Liver (tissue), 9 donors: Measurements from ENCODE around the gene TTC3. TPM values are rescaled to one million over a fixed set of nuclear protein-coding genes. Genes with fewer than 3 reads are reported as not detected.

Source experiments
- DNase-seq: peaks from one replicate; pipeline ENCODE4 v3.0.0-alpha.2; 2017; ENCODE audit warnings: low spot score
- H3K27ac ChIP-seq, 2 donors: one replicate each; pipeline ENCODE4 v1.7.0; 2013; ENCODE audit warnings: inconsistent platforms in 2 of 2, low read length in 2 of 2, control low read depth in 1 of 2, low read depth in 1 of 2, mild to moderate bottlenecking in 1 of 2
- H3K27me3 ChIP-seq, 4 donors: one replicate each; pipeline versions ENCODE4 v1.6.1 to v1.7.0; 2013; ENCODE audit warnings: low read length in 3 of 4, inconsistent platforms in 1 of 4, mild to moderate bottlenecking in 1 of 4, moderate library complexity in 1 of 4; ENCODE audit not compliant: control insufficient read depth in 4 of 4, insufficient read depth in 4 of 4
- H3K36me3 ChIP-seq, 4 donors: one replicate each; pipeline versions ENCODE4 v1.6.1 to v1.7.0; 2013; ENCODE audit warnings: low read length in 3 of 4, mild to moderate bottlenecking in 3 of 4, low read depth in 1 of 4, moderate library complexity in 1 of 4; ENCODE audit not compliant: control insufficient read depth in 4 of 4, insufficient read depth in 3 of 4
- H3K4me1 ChIP-seq, 4 donors: one replicate each; pipeline versions ENCODE4 v1.6.1 to v1.7.0; 2013; ENCODE audit warnings: low read length in 3 of 4, mild to moderate bottlenecking in 3 of 4, moderate library complexity in 1 of 4; ENCODE audit not compliant: control insufficient read depth in 4 of 4, insufficient read depth in 4 of 4
- H3K4me3 ChIP-seq, 3 donors: one replicate each; pipeline versions ENCODE4 v1.6.1 to v1.7.0; 2013; ENCODE audit warnings: low read length in 3 of 3, control low read depth in 1 of 3, low read depth in 1 of 3, mild to moderate bottlenecking in 1 of 3
- H3K9ac ChIP-seq, 2 donors: one replicate each; pipeline ENCODE4 v1.7.0; 2013; ENCODE audit warnings: low read length in 2 of 2, mild to moderate bottlenecking in 2 of 2, moderate library complexity in 2 of 2, control low read depth in 1 of 2, low read depth in 1 of 2
- H3K9me3 ChIP-seq, 4 donors: one replicate each; pipeline versions ENCODE4 v1.6.1 to v1.7.0; 2013; ENCODE audit warnings: low read length in 3 of 4; ENCODE audit not compliant: control insufficient read depth in 4 of 4
- CTCF ChIP-seq: fragments of 150-350 bp; IDR thresholded peaks from 2 replicates; pipeline ENCODE4 v1.5.1; 2017; ENCODE audit warnings: improper control_type of control experiment, low read depth, low read length; ENCODE audit not compliant: missing input control
- EGR1 ChIP-seq, 2 donors: IDR thresholded peaks; 2 replicates each; pipeline ENCODE4 v1.6.1; 2016 to 2018; ENCODE audit warnings: antibody characterized with exemption in 2 of 2, low read depth in 2 of 2
- FOXA2 ChIP-seq: IDR thresholded peaks from 2 replicates; pipeline ENCODE4 v1.6.1; 2016; ENCODE audit warnings: antibody characterized with exemption
- GABPA ChIP-seq, 2 donors: IDR thresholded peaks in 1 of 2; conservative IDR thresholded peaks in 1 of 2; 2 replicates each; pipeline ENCODE4 v1.6.1; 2016; ENCODE audit warnings: antibody characterized with exemption in 2 of 2, mild to moderate bottlenecking in 1 of 2, moderate library complexity in 1 of 2
- HNF4A ChIP-seq, 2 donors: conservative IDR thresholded peaks; 2 replicates each; pipeline ENCODE4 v1.6.1; 2016; ENCODE audit warnings: antibody characterized with exemption in 2 of 2, mild to moderate bottlenecking in 2 of 2
- HNF4G ChIP-seq: IDR thresholded peaks from 2 replicates; pipeline ENCODE4 v1.6.1; 2016; ENCODE audit warnings: antibody characterized with exemption
- RAD21 ChIP-seq, 2 donors: IDR thresholded peaks; 2 replicates each; pipeline ENCODE4 v1.6.1; 2016; ENCODE audit warnings: antibody characterized with exemption in 2 of 2, mild to moderate bottlenecking in 2 of 2
- RXRA ChIP-seq, 2 donors: IDR thresholded peaks; 2 replicates each; pipeline ENCODE4 v1.6.1; 2017 to 2018; ENCODE audit warnings: antibody characterized with exemption in 2 of 2, mild to moderate bottlenecking in 1 of 2
- SP1 ChIP-seq: IDR thresholded peaks from 2 replicates; pipeline ENCODE4 v1.6.1; 2018; ENCODE audit warnings: antibody characterized with exemption, mild to moderate bottlenecking
- TAF1 ChIP-seq: conservative IDR thresholded peaks from 2 replicates; pipeline ENCODE4 v1.6.1; 2016; ENCODE audit warnings: antibody characterized with exemption, mild to moderate bottlenecking
- YY1 ChIP-seq: IDR thresholded peaks from 2 replicates; pipeline ENCODE4 v1.6.1; 2016; ENCODE audit warnings: antibody characterized with exemption, mild to moderate bottlenecking
- WGBS: extraction: QIAGEN DNeasy Blood & Tissue Kit; methylation state at CpG from one replicate; pipeline ENCODE4 v1.1.7; 2013; 5-methylcytosine and 5-hydroxymethylcytosine counted together
- polyA plus RNA-seq, 2 donors: library from polyadenylated mRNA; stranded (reverse) in 1 of 2; unstranded in 1 of 2; fragments of 200-250 nt in 1 of 2; fragments of >200 nt in 1 of 2; fragmentation: Nextera tagmentation in 1 of 2; extraction: Ambion mirVana in 1 of 2; gene quantifications; one replicate each; pipeline versions ENCODE4 v1.2.1 to v1.2.3, GENCODE V29; 2013 to 2015
- total RNA-seq, 2 donors: library from RNA; depleted of rRNA; stranded (reverse); fragments of >200 nt; gene quantifications; one replicate each; pipeline ENCODE4 v1.2.3, GENCODE V29; 2014
- TF ChIP-seq, protein P1 (sequence below): IDR thresholded peaks from 2 replicates; pipeline ENCODE4 v1.6.1; 2016; ENCODE audit warnings: antibody characterized with exemption, mild to moderate bottlenecking
- TF ChIP-seq, protein P2 (sequence below): IDR thresholded peaks from 2 replicates; pipeline ENCODE4 v1.6.1; 2016; ENCODE audit warnings: antibody characterized with exemption
- TF ChIP-seq, protein P3 (sequence below): IDR thresholded peaks from 2 replicates; pipeline ENCODE4 v1.6.1; 2016; ENCODE audit warnings: antibody characterized with exemption
- donor health status: healthy.
- donor health status: healthy.
- donor health status: healthy.
- donor health status: healthy.
- donor health status: healthy.

Gene TTC3
- total and polyA plus RNA-seq, 4 donors: 27.2 to 96.1 (median 57.2) TPM

DNA sequence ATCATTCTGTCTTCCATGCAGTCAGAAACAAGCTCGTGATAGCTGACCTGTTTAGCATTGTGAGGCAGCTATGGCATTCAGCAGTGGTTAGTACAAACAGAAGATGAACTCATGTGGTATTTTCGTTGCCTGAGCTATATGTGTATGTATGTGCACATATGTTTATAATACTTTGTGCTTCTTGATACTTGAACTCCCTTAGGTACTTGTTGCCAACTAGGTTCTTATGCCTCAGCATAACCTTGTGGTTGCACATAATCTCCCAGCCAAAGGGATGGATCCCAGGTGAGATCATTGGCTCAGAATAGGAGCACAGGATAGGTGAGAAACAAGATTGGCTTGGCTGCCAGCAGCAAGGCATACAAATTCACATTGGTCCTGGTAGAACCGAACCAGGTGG is 108.0 kb downstream of the TTC3 start:
- WGBS: 97% methylated on average over 3 of the region's 3 CpGs
- H3K4me1 ChIP-seq: no peaks in the 10 kb centered on the region
- peaks cover 1 to 37% (median 21%) of the 10 kb centered on the region in 4 donors for H3K36me3 ChIP-seq
- H3K4me3 ChIP-seq: no peak overlapping the region
- TF ChIP-seq RXRA (IDR thresholded peaks at IDR 0.05): no peak
- TF ChIP-seq CTCF: no peak
- no peak for TF ChIP-seq EGR1 (IDR thresholded peaks at IDR 0.05; ENCODE audit: low read depth in 2 of 2)
- TF ChIP-seq FOXA2: no peak
- no peak for TF ChIP-seq HNF4G
- TF ChIP-seq, protein P1, sequence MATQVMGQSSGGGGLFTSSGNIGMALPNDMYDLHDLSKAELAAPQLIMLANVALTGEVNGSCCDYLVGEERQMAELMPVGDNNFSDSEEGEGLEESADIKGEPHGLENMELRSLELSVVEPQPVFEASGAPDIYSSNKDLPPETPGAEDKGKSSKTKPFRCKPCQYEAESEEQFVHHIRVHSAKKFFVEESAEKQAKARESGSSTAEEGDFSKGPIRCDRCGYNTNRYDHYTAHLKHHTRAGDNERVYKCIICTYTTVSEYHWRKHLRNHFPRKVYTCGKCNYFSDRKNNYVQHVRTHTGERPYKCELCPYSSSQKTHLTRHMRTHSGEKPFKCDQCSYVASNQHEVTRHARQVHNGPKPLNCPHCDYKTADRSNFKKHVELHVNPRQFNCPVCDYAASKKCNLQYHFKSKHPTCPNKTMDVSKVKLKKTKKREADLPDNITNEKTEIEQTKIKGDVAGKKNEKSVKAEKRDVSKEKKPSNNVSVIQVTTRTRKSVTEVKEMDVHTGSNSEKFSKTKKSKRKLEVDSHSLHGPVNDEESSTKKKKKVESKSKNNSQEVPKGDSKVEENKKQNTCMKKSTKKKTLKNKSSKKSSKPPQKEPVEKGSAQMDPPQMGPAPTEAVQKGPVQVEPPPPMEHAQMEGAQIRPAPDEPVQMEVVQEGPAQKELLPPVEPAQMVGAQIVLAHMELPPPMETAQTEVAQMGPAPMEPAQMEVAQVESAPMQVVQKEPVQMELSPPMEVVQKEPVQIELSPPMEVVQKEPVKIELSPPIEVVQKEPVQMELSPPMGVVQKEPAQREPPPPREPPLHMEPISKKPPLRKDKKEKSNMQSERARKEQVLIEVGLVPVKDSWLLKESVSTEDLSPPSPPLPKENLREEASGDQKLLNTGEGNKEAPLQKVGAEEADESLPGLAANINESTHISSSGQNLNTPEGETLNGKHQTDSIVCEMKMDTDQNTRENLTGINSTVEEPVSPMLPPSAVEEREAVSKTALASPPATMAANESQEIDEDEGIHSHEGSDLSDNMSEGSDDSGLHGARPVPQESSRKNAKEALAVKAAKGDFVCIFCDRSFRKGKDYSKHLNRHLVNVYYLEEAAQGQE: no peak
- no peak for TF ChIP-seq HNF4A (conservative IDR thresholded peaks at IDR 0.05)
- TF ChIP-seq TAF1: no peak
- DNase-seq: no peak
- H3K9me3 ChIP-seq: no peaks in the 10 kb centered on the region
- H3K27me3 ChIP-seq: no peaks in the 10 kb centered on the region
- no peak overlapping the region for H3K27ac ChIP-seq
- no peak overlapping the region for H3K9ac ChIP-seq

DNA sequence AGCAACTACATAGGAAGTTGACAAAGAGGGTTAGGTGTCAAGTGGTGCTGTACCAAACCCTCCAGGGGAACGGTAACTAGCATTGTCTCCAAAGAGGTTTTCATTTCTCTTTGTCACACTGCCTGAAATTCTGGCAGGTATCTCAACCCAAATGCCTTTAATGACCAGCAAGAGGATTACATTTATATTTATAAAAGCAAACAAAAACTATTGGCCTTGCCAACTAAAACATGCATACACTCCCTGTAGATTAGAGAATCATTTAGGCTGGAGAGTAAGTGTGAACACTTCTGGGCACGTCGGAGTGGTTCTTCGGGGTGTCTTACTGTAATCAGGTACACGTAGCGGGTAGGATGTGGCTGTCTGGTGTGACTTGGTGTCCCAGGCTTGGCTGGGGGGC is 109.2 kb downstream of the TTC3 start:
- Histone ChIP-seq H3K27ac (no peak overlapping the region), H3K9ac (no peak overlapping the region), H3K27me3 (no peaks in the 10 kb centered on the region), H3K4me1 (no peaks in the 10 kb centered on the region), H3K36me3 (peaks cover 1 to 30% (median 23%) of the 10 kb centered on the region in 4 donors), H3K9me3 (no peaks in the 10 kb centered on the region), H3K4me3 (no peak overlapping the region)
- DNase-seq: no peak
- TF ChIP-seq RXRA (IDR thresholded peaks at IDR 0.05) (no peak), HNF4G (no peak), FOXA2 (no peak), HNF4A (conservative IDR thresholded peaks at IDR 0.05) (no peak), TAF1 (no peak), YY1 (no peak), SP1 (no peak), RAD21 (IDR thresholded peaks at IDR 0.05) (no peak), GABPA (IDR thresholded peaks at IDR 0.05 in 1 of 2, conservative IDR thresholded peaks at IDR 0.05 in 1 of 2) (no peak)
- TF ChIP-seq, protein P1: no peak
- TF ChIP-seq, protein P2, sequence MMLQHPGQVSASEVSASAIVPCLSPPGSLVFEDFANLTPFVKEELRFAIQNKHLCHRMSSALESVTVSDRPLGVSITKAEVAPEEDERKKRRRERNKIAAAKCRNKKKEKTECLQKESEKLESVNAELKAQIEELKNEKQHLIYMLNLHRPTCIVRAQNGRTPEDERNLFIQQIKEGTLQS: no peak
- TF ChIP-seq, protein P3, sequence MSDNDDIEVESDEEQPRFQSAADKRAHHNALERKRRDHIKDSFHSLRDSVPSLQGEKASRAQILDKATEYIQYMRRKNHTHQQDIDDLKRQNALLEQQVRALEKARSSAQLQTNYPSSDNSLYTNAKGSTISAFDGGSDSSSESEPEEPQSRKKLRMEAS: no peak
- WGBS: 92% methylated on average over 6 of the region's 6 CpGs
